ENCODE measurements around the gene FAM107B.

- TF ChIP-seq CTCF (conservative IDR thresholded peaks at IDR 0.05; ENCODE audit: low read depth, low read length) (no peak), EZH2 (IDR thresholded peaks at IDR 0.05; ENCODE audit: borderline replicate concordance, low read depth, low read length, poor library complexity, severe bottlenecking) (no peak)
Observed at GRCh38 chr10:14609178-14609577, 165.5 kb downstream of the FAM107B start.
